Fibroblast of mammary gland (primary cell): ENCODE measurements around the gene KIF5B.
"Not testable (repeated sequence)": the region's sequence is repeated elsewhere in the genome, so short reads cannot be mapped to it uniquely, and the experiment has no call there.

Experiments used
- DNase-seq: peaks from one replicate; pipeline ENCODE4 v3.0.0-alpha.2; 2010; ENCODE audit warnings: low read depth
- H3K4me3 ChIP-seq: 2 replicates; pipeline ENCODE4 v1.5.1; 2011; ENCODE audit warnings: low read depth, mild to moderate bottlenecking, low read length, moderate library complexity; ENCODE audit not compliant: control insufficient read depth
- CTCF ChIP-seq: conservative IDR thresholded peaks from 2 replicates; pipeline ENCODE4 v1.5.1; 2011; ENCODE audit warnings: low read depth, low read length, inconsistent platforms; ENCODE audit not compliant: control insufficient read depth, insufficient read depth

Gene KIF5B

GRCh38 chr10:32056136-32057035, at the start of gene KIF5B:
TSS of gene KIF5B (minus strand) at chr10:32056425. CDS start at chr10:32055973, 452 bp downstream.
- peak; percentile 79 for DNase-seq
- peak within 1 kb of the TSS; percentile 91 for H3K4me3 ChIP-seq
- no peak for TF ChIP-seq CTCF

- DNase-seq = no peak
- no peak for TF ChIP-seq CTCF
- no peak overlapping the region for H3K4me3 ChIP-seq
These were observed 49.7 kb upstream of the KIF5B start for GRCh38 chr10:32105782-32106382.

GRCh38 chr10:32104622-32105509, 48.6 kb upstream of the KIF5B start:
- DNase-seq = peak; percentile 8
- H3K4me3 ChIP-seq = no peak overlapping the region
- TF ChIP-seq CTCF = no peak

GRCh38 chr10:32104181-32104580, 48.0 kb upstream of the KIF5B start:
- no peak for TF ChIP-seq CTCF
- H3K4me3 ChIP-seq = no peak overlapping the region
- DNase-seq = no peak

- peak; percentile 26 for DNase-seq
- no peak overlapping the region for H3K4me3 ChIP-seq
- TF ChIP-seq CTCF = no peak
These were observed 47.5 kb upstream of the KIF5B start for GRCh38 chr10:32103721-32104120.

- not testable (repeated sequence) for H3K4me3 ChIP-seq, DNase-seq
These were observed 42.5 kb upstream of the KIF5B start for GRCh38 chr10:32098566-32099259.
